CD4-positive, CD25-positive, alpha-beta regulatory T cell (primary cell): ENCODE results near the gene DIAPH3. TPM values are rescaled to one million over a fixed set of nuclear protein-coding genes. Genes with fewer than 3 reads are reported as not detected.

ENCODE experiments used
- ATAC-seq, 2 donors: fragments of 150-1000 bp; cut with Tn5 transposase; one replicate each; pipeline ENCODE4 v1.10.0; 2021; ENCODE audit warnings: low read depth in 2 of 2, moderate number of reproducible peaks in 2 of 2, moderate library complexity in 1 of 2
- DNase-seq, 3 donors: peaks; one replicate each; pipeline versions ENCODE4 v3.0.0 to v3.0.0-alpha.2; 2012 to 2022; ENCODE audit warnings: mixed read lengths in 1 of 3
- H3K27ac ChIP-seq: one replicate; pipeline ENCODE4 v1.7.0; 2013; ENCODE audit warnings: mild to moderate bottlenecking, low read length; ENCODE audit not compliant: insufficient read depth, poor library complexity, severe bottlenecking
- H3K27me3 ChIP-seq: one replicate; pipeline ENCODE4 v1.7.0; 2013; ENCODE audit warnings: low read length; ENCODE audit not compliant: control insufficient read depth, insufficient read depth
- H3K36me3 ChIP-seq: one replicate; pipeline ENCODE4 v1.7.0; 2013; ENCODE audit warnings: mild to moderate bottlenecking, low read length, moderate library complexity; ENCODE audit not compliant: control insufficient read depth, insufficient read depth
- H3K4me1 ChIP-seq: 2 replicates; pipeline ENCODE4 v1.7.0; 2013; ENCODE audit warnings: mild to moderate bottlenecking, low read length; ENCODE audit not compliant: insufficient read depth, control insufficient read depth, poor library complexity, severe bottlenecking
- H3K4me3 ChIP-seq: one replicate; pipeline ENCODE4 v1.7.0; 2013; ENCODE audit warnings: low read depth, mild to moderate bottlenecking, low read length, moderate library complexity
- H3K9me3 ChIP-seq, 2 experiments: 1 replicate in 1 of 2; 2 replicates in 1 of 2; pipeline ENCODE4 v1.7.0; 2013; ENCODE audit warnings: low read length in 2 of 2, mild to moderate bottlenecking in 1 of 2, moderate library complexity in 1 of 2; ENCODE audit not compliant: control insufficient read depth in 2 of 2
- H3K27ac Mint-ChIP-seq, 3 donors: one replicate each; pipeline ENCODE4 v1.8.0; 2020 to 2022; ENCODE audit warnings: mild to moderate bottlenecking in 3 of 3, mixed read lengths in 3 of 3, moderate library complexity in 2 of 3
- H3K27me3 Mint-ChIP-seq: one replicate; pipeline ENCODE4 v1.8.0; 2022; ENCODE audit warnings: mild to moderate bottlenecking, mixed read lengths
- H3K36me3 Mint-ChIP-seq: one replicate; pipeline ENCODE4 v1.8.0; 2020; ENCODE audit warnings: mixed read lengths
- H3K4me1 Mint-ChIP-seq, 4 donors: one replicate each; pipeline ENCODE4 v1.8.0; 2020 to 2022; ENCODE audit warnings: mixed read lengths in 4 of 4, mild to moderate bottlenecking in 1 of 4
- H3K4me3 Mint-ChIP-seq, 4 donors: one replicate each; pipeline ENCODE4 v1.8.0; 2020 to 2022; ENCODE audit warnings: mild to moderate bottlenecking in 4 of 4, mixed read lengths in 4 of 4, moderate library complexity in 3 of 4
- H3K9me3 Mint-ChIP-seq, 7 donors: one replicate each; pipeline ENCODE4 v1.8.0; 2020 to 2022; ENCODE audit warnings: mixed read lengths in 7 of 7, mild to moderate bottlenecking in 3 of 7, moderate library complexity in 2 of 7
- polyA plus RNA-seq, 4 donors: library from polyadenylated mRNA; unstranded; fragments of 300-500 nt; fragmentation: Illumina TruSeq; gene quantifications; one replicate each; pipeline ENCODE4 v1.2.3, GENCODE V29; 2021
- total RNA-seq: library from RNA; stranded (reverse); gene quantifications from one replicate; pipeline ENCODE4 v1.2.3, GENCODE V29; 2022

The DIAPH3 gene
- total and polyA plus RNA-seq, 5 donors from 2014 or later, result 0.09 to 0.57 (median 0.27) TPM

DNA sequence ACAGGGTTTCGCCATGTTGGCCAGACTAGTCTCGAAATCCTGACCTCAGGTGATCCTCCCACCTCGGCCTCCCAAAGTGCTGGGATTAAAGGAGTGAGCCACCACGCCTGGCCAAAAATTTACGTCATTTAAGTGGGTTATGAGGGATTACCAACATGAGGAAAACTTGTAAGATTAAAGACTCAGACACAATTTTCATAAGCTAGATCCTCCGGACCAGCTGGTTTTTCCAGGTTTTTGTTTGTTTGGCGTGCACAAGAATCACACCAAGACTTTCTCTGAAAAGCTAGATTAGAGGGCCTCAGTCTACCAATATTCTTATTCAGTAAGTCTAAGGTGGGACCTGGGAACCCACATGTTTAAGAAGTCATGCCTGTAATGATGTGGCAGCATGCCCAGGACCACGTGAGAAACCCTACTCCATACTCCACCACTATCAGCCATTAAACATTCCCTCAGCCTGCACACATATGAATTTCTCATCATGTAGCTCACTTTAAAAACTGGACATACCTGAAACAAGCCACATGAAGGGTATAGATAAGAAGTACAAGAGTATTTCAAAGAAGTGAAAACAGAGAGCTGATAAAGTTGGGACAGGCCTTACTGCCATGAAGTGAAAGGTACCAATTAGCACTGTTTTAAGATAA is 25.7 kb downstream of the DIAPH3 start:
- H3K9me3 Mint-ChIP-seq, result peaks cover 0 to 2% (median 0%) of the 10 kb centered on the region in 7 donors
- Histone ChIP-seq H3K27me3 (no peaks in the 10 kb centered on the region), H3K4me3 (no peak overlapping the region), H3K36me3 (no peaks in the 10 kb centered on the region), H3K9me3 (no peaks in the 10 kb centered on the region), H3K27ac (no peak overlapping the region), H3K4me1 (no peaks in the 10 kb centered on the region)
- DNase-seq, result no peak
- no peaks in the 10 kb centered on the region for H3K27me3 Mint-ChIP-seq
- ATAC-seq, result no peak
- no peak overlapping the region for H3K27ac Mint-ChIP-seq
- no peak overlapping the region for H3K4me3 Mint-ChIP-seq
- H3K36me3 Mint-ChIP-seq, result no peaks in the 10 kb centered on the region
- peaks cover 0 to 24% (median 12%) of the 10 kb centered on the region in 4 donors for H3K4me1 Mint-ChIP-seq

DNA sequence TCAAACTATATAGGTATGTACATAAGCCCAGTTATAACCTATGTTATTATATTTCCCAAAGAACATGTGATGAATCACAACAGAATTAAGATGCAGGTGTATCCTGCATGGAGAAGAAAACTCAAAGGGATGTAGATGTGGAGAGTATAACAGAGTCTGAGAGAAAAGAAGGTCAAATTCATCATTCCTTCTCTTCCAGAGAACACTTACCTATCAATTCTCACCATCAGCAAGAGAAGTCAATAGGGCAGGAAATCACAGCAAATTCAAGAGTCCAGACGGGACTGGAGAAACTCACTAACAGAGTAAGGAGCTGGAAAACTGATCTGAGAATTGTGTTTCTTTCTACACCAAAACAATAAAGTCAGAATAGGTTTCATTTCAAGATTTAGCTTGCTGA is 28.4 kb downstream of the DIAPH3 start:
- Mint-ChIP-seq H3K4me1 (peaks cover 0 to 19% (median 8%) of the 10 kb centered on the region in 4 donors), H3K4me3 (no peak overlapping the region), H3K27ac (no peak overlapping the region), H3K36me3 (no peaks in the 10 kb centered on the region), H3K9me3 (peaks cover 0 to 2% (median 0%) of the 10 kb centered on the region in 7 donors), H3K27me3 (no peaks in the 10 kb centered on the region)
- Histone ChIP-seq H3K4me1 (no peaks in the 10 kb centered on the region), H3K27me3 (no peaks in the 10 kb centered on the region), H3K36me3 (no peaks in the 10 kb centered on the region), H3K27ac (no peak overlapping the region), H3K4me3 (no peak overlapping the region), H3K9me3 (no peaks in the 10 kb centered on the region)
- no peak for DNase-seq
- no peak for ATAC-seq

GRCh38 chr13:60134376-60134775 is 29.4 kb downstream of the DIAPH3 start:
- Histone ChIP-seq H3K9me3 (no peaks in the 10 kb centered on the region), H3K27ac (no peak overlapping the region), H3K36me3 (no peaks in the 10 kb centered on the region), H3K4me1 (no peaks in the 10 kb centered on the region), H3K27me3 (no peaks in the 10 kb centered on the region), H3K4me3 (no peak overlapping the region)
- no peak for ATAC-seq
- Mint-ChIP-seq H3K27ac (no peak overlapping the region), H3K36me3 (no peaks in the 10 kb centered on the region), H3K9me3 (peaks cover 0 to 2% (median 0%) of the 10 kb centered on the region in 7 donors), H3K4me1 (peaks cover 0 to 19% (median 8%) of the 10 kb centered on the region in 4 donors), H3K27me3 (no peaks in the 10 kb centered on the region), H3K4me3 (no peak overlapping the region)
- DNase-seq, result no peak

DNA sequence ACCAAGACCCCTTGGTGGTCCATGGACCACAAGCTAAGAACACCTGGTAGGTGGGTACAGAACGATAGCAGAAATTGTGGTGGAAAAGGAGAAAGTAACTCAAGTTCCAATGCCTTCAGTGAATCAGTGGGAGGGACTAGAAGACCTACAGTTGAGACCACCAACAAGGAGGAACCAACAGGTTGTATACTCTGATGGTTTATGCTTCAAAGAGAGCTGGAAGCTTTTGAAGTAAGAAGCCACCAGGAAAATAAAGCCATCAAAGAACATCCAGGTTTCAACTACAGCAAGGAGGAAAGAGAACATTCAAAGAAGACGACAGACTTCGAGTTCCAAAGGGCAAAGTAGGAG is 42.4 kb downstream of the DIAPH3 start:
- no peaks in the 10 kb centered on the region for H3K27me3 ChIP-seq
- Mint-ChIP-seq H3K9me3 (peaks cover 0 to 9% (median 5%) of the 10 kb centered on the region in 7 donors), H3K4me1 (peaks cover 0 to 6% (median 1%) of the 10 kb centered on the region in 4 donors), H3K27me3 (no peaks in the 10 kb centered on the region), H3K27ac (no peak overlapping the region), H3K4me3 (no peak overlapping the region), H3K36me3 (no peaks in the 10 kb centered on the region)
- no peaks in the 10 kb centered on the region for H3K4me1 ChIP-seq
- no peak overlapping the region for H3K4me3 ChIP-seq
- H3K27ac ChIP-seq, result no peak overlapping the region
- peaks cover under 1 to 4% of the 10 kb centered on the region in 2 experiments for H3K9me3 ChIP-seq
- ATAC-seq (no peak), DNase-seq (no peak)
- H3K36me3 ChIP-seq, result no peaks in the 10 kb centered on the region

- Histone ChIP-seq H3K27me3 (no peaks in the 10 kb centered on the region), H3K4me3 (no peak overlapping the region), H3K4me1 (no peaks in the 10 kb centered on the region), H3K27ac (no peak overlapping the region), H3K9me3 (peaks cover 0 to 4% of the 10 kb centered on the region in 2 experiments), H3K36me3 (no peaks in the 10 kb centered on the region)
- Mint-ChIP-seq H3K36me3 (no peaks in the 10 kb centered on the region), H3K4me3 (no peak overlapping the region), H3K4me1 (peaks cover 0 to 6% (median 1%) of the 10 kb centered on the region in 4 donors), H3K27ac (no peak overlapping the region), H3K9me3 (peaks cover 0 to 8% (median 4%) of the 10 kb centered on the region in 7 donors), H3K27me3 (no peaks in the 10 kb centered on the region)
- DNase-seq (no peak), ATAC-seq (no peak)
Observed at GRCh38 chr13:60120617-60121336, 43.0 kb downstream of the DIAPH3 start.

DNA sequence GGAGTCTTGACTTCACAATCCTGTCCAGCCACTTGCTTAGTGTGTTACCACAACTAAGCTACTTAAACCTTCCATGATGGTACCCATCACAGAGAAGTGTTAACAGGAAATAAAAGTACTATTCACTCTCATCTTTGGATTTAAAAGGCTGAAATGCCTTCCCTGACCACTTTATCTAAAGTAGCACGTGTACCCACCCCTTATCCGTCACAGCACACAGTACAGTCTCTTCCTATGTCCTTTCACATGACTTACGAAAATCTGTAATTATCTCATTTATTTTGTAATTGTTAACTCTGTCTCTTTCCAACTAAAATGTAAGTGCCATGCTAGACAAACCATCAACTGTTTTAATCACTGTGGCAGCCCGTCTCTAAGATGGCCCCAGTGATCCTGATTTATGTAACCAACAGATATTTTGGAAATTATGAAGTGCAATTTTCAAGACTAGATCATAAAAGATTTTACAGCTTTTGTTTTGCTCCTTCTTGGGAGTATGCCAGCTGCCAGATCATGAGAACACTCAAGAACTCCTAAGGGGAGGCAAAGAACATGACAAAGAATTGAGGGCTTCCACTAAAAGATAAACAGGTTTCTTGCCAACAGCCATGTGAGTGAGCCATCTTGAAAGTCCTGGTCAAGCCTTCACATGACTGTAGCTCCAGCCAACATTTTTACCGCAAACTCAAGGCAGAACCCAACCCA is 44.9 kb downstream of the DIAPH3 start:
- H3K27ac ChIP-seq, result no peak overlapping the region
- no peak overlapping the region for H3K4me3 ChIP-seq
- Mint-ChIP-seq H3K27ac (no peak overlapping the region), H3K36me3 (no peaks in the 10 kb centered on the region), H3K4me1 (peaks cover 0 to 6% (median 1%) of the 10 kb centered on the region in 4 donors), H3K4me3 (no peak overlapping the region), H3K9me3 (peaks cover 1 to 13% (median 9%) of the 10 kb centered on the region in 7 donors), H3K27me3 (no peaks in the 10 kb centered on the region)
- DNase-seq (no peak), ATAC-seq (no peak)
- H3K9me3 ChIP-seq, result peaks cover 0 to 4% of the 10 kb centered on the region in 2 experiments
- H3K27me3 ChIP-seq, result no peaks in the 10 kb centered on the region
- H3K36me3 ChIP-seq, result no peaks in the 10 kb centered on the region
- H3K4me1 ChIP-seq, result no peaks in the 10 kb centered on the region

DNA sequence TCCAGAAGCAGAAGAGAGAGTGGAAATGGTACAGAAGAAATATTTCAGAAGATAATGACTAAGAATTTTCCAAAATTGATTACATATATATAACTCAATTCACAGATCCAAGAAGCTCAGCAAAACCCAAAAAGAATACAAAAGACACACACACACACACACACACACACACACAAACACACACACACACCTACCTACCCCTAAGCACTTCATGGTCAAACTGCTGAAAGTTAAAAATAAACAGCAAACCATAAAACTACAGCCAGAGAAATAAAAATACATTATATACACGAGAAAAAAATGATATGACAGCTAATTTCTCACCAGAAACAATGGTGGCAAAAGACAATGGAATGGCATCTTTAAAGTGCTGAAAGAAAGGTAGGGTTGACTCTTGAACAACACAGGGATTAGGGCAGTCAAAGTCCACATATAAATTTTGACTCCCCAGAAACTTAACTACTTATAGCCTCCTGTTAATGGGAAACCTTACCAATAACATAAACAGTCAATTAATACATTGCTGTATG is 49.2 kb downstream of the DIAPH3 start:
- H3K4me1 ChIP-seq, result no peaks in the 10 kb centered on the region
- Mint-ChIP-seq H3K27ac (no peak overlapping the region), H3K36me3 (no peaks in the 10 kb centered on the region), H3K9me3 (peaks cover 4 to 14% (median 8%) of the 10 kb centered on the region in 7 donors), H3K4me3 (no peak overlapping the region), H3K4me1 (peaks cover 0 to 5% (median 0%) of the 10 kb centered on the region in 4 donors), H3K27me3 (no peaks in the 10 kb centered on the region)
- no peak for ATAC-seq
- H3K9me3 ChIP-seq, result peaks cover 0 to 4% of the 10 kb centered on the region in 2 experiments
- no peak overlapping the region for H3K27ac ChIP-seq
- DNase-seq, result no peak
- no peak overlapping the region for H3K4me3 ChIP-seq
- no peaks in the 10 kb centered on the region for H3K36me3 ChIP-seq
- H3K27me3 ChIP-seq, result no peaks in the 10 kb centered on the region
